Measurements from ENCODE around the gene LMO4.

DNA sequence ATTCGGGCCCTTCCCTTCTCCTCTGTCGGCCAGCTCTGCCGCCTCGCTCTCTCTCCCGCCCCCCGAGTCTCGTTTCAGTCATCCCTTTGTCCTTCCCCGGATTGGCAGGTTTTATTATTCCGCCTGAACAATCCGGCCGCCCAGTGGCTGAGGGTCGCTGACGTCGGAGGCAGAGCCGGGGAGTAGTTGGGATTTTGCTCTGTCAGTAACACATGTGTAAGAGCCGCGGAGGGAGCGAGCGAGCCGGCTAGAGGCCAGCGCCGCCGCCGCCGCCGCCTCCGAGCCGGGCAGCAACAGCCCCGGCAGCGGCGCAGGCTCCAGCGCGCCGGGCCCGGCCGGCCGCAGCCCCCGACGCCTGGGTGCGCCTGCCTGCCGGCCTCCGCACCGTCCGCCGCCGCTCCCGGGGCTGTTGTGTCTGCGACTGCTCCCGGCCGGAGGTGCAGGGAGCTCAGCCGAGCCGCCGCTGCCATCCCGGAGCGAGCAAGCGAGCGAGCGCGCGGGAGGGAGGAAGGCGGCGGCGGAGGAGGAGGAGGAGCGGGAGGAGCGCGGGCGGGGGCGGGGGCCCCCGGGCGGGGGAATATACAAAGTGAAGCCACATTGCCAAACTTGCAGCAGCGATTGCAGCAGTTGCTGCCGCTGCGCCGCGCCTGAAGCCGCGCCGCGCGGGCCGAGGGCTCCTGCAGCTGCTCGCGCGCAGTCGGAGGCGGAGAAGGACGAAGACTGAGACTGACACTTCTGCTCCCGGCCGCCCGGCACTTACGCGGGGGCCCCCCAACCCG is at the start of gene LMO4:
- TF ChIP-seq, protein P1, sequence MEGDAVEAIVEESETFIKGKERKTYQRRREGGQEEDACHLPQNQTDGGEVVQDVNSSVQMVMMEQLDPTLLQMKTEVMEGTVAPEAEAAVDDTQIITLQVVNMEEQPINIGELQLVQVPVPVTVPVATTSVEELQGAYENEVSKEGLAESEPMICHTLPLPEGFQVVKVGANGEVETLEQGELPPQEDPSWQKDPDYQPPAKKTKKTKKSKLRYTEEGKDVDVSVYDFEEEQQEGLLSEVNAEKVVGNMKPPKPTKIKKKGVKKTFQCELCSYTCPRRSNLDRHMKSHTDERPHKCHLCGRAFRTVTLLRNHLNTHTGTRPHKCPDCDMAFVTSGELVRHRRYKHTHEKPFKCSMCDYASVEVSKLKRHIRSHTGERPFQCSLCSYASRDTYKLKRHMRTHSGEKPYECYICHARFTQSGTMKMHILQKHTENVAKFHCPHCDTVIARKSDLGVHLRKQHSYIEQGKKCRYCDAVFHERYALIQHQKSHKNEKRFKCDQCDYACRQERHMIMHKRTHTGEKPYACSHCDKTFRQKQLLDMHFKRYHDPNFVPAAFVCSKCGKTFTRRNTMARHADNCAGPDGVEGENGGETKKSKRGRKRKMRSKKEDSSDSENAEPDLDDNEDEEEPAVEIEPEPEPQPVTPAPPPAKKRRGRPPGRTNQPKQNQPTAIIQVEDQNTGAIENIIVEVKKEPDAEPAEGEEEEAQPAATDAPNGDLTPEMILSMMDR (IDR thresholded peaks at IDR 0.05) = peak in 2 of 6 experiments; percentile 26 to 48
- peak in 3 of 4 donors; percentile 87 to 96 (median 88) for TF ChIP-seq POLR2A (IDR thresholded peaks at IDR 0.05)
